Measurements from ENCODE around the gene CDC34.

Gene CDC34

GRCh38 chr19:588741-589692, 57.5 kb downstream of the CDC34 start:
- no peak for DNase-seq (ENCODE audit: low read depth)

DNA sequence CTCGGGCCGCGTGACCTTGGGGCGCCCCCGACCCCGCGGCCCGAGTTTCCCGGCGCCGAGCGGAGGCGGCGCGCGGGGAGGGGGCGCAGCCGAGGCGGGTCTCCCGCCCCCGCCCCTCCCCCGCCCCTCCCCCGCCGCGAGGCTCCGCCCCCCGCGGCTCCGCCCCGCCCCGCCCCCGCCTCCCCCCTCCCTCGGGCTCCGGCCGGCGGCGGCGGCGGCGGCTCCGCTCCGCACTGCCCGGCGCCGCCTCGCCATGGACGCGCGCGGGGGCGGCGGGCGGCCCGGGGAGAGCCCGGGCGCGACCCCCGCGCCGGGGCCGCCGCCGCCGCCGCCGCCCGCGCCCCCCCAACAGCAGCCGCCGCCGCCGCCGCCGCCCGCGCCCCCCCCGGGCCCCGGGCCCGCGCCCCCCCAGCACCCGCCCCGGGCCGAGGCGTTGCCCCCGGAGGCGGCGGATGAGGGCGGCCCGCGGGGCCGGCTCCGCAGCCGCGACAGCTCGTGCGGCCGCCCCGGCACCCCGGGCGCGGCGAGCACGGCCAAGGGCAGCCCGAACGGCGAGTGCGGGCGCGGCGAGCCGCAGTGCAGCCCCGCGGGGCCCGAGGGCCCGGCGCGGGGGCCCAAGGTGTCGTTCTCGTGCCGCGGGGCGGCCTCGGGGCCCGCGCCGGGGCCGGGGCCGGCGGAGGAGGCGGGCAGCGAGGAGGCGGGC, 58.3 kb downstream of the CDC34 start, which contains the start of gene HCN2:
Gene HCN2 (plus strand): TSS at position 189 of the 703 bp plus-strand sequence. CDS start 65 bp downstream, at position 254.
- no peak for DNase-seq (ENCODE audit: low read depth)

DNA sequence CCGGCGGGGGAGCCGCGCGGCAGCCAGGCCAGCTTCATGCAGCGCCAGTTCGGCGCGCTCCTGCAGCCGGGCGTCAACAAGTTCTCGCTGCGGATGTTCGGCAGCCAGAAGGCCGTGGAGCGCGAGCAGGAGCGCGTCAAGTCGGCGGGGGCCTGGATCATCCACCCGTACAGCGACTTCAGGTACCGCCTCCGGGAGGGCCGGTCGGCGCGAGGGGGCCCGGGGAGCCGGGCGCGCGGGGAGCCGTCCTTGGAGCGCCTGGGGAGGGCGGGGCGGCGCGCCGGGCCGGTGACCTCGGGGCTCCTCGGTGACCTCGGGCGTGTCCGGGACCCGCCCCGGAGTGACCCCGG, 58.8 kb downstream of the CDC34 start:
- DNase-seq (ENCODE audit: low read depth) = no peak

- no peak for DNase-seq (ENCODE audit: low read depth)
Measured at GRCh38 chr19:590750-591098, 59.2 kb downstream of the CDC34 start.

DNA sequence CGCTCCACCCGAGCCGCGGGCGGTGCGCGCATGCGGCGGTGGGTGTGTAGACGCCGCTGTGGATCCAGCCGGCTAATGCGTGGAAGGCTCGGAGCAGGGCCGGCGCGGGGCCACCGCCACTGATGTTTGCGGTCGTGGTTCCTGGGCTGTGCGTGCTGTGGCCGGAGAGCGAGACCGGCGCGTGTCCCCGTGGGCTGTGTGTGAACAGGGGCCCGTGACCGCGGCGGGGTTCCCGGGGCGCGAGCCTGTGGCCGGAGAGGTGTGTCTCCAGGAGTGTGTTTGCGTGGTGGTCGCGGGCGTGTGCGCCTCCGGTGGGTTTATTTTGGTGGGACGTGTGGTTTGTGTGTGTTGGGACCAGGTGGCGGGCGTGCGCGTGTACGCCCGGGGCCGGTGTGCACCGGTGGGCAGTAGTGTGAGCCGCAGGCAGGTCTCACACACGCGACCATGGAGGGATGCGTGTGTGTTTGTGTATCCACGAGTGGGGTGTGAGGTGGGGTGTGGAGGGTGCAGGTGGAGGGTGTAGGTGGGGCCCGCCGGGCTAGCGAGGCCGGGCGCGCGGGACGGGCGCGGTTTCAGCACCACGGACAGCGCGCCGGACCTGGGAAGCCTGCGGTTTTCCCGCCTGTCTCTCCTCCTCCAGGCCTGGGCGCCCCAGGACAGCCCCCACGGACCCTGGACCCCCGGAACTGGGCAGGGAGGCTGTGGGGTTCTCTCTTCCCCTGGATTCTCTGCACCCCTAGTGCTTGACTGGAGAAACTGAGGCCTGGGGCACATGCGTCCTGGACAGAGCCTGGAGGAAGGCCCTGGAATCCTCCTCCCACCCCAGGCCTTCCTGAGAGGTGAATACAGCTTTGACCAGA, 59.8 kb downstream of the CDC34 start:
- no peak for DNase-seq (ENCODE audit: low read depth)
